ENCODE data around the gene KRTAP4-7.

GRCh38 chr17:41042953-41043352 lies 41.0 kb upstream of the KRTAP4-7 start:
- no peak for TF ChIP-seq CTCF (IDR thresholded peaks at IDR 0.05)
- TF ChIP-seq POLR2A (IDR thresholded peaks at IDR 0.05), result no peak
